Astrocyte (in vitro differentiated cells and primary cell): Measurements from ENCODE around the gene ZG16B.

ENCODE experiments used
- CTCF ChIP-seq: IDR thresholded peaks from 2 replicates; pipeline ENCODE4 v1.5.1; 2011; ENCODE audit warnings: low read depth, mild to moderate bottlenecking, inconsistent platforms, low read length, moderate library complexity; ENCODE audit not compliant: insufficient read depth
- EZH2 ChIP-seq: IDR thresholded peaks from 2 replicates; pipeline ENCODE4 v1.6.1; 2012; ENCODE audit warnings: mild to moderate bottlenecking, low read length, inconsistent platforms; ENCODE audit not compliant: insufficient read depth

- TF ChIP-seq CTCF (no peak), EZH2 (no peak)
Observed at GRCh38 chr16:2839650-2840450, 9.7 kb downstream of the ZG16B start.
